C4-2B (cell line): Measurements from ENCODE around the gene PELO.

Source experiments
- H3K27ac ChIP-seq: fragments of 450-650 bp; 2 replicates; pipeline ENCODE4 v1.5.1; 2017
- ZFX ChIP-seq: fragments of 450-650 bp; IDR thresholded peaks from 2 replicates; pipeline ENCODE4 v1.6.1; 2017
- TF ChIP-seq, protein P1 (sequence below): fragments of 450-650 bp; conservative IDR thresholded peaks from 2 replicates; pipeline ENCODE4 v1.5.1; 2017; ENCODE audit warnings: mild to moderate bottlenecking

PELO gene

DNA sequence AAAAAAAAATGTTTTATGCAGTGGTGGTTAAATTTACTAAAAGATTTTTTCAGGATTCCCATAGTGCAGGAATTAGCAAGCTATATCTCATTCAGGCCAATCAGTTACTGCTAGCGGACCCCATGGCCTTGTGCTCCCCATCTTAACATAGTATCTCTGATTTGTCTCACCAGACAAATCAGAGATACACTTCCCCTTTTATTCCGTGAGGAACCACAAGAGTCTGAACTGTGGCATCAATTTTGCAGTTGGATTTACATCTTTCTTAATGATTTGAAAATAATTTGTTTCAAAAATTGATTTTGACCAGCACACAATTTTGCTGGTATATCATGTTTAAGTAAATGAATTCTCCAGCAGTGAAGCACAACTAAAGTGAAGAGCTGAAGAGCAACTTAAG is 17.9 kb downstream of the PELO start:
- no peak overlapping the region for H3K27ac ChIP-seq
- no peak for TF ChIP-seq ZFX
- TF ChIP-seq, protein P1, sequence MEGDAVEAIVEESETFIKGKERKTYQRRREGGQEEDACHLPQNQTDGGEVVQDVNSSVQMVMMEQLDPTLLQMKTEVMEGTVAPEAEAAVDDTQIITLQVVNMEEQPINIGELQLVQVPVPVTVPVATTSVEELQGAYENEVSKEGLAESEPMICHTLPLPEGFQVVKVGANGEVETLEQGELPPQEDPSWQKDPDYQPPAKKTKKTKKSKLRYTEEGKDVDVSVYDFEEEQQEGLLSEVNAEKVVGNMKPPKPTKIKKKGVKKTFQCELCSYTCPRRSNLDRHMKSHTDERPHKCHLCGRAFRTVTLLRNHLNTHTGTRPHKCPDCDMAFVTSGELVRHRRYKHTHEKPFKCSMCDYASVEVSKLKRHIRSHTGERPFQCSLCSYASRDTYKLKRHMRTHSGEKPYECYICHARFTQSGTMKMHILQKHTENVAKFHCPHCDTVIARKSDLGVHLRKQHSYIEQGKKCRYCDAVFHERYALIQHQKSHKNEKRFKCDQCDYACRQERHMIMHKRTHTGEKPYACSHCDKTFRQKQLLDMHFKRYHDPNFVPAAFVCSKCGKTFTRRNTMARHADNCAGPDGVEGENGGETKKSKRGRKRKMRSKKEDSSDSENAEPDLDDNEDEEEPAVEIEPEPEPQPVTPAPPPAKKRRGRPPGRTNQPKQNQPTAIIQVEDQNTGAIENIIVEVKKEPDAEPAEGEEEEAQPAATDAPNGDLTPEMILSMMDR, result no peak

DNA sequence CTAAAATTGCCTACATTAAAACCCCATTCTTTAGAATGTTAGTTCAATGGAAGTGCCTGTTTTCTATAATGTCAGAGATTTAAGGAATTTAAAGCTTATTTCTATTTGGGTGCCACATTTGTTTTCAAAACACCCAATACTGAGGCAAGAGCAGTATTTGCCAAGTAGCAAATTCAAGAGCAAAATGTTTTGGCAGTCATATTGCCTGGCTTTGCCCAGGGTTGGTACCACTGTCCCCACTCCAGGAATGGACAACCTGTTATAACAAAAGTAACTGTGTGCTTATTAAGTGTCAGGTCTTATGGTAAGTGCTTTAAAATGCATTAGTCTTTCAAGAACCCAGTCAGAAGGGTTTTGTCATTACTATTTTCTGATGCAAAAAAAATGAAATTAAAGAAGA is 19.3 kb downstream of the PELO start:
- no peak overlapping the region for H3K27ac ChIP-seq
- no peak for TF ChIP-seq ZFX
- TF ChIP-seq, protein P1, result no peak

DNA sequence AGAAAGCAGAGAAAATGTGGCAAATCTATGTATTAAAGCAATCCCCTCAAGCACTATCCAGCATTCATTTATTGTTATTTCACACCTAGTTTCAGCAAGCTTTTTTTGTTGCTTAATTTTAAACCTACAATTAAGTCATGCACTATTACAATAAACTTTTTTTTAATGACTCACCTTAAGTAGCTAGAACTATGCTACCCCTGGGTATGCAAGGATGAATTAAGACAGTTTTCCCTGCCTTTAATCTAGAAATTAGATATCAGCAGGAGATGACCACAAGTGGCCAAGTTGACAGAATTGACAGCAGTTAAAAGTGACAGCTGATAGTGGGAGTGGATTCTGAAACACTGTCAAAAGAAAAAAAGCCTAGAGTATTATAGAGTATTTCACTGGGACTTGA is 20.0 kb downstream of the PELO start:
- TF ChIP-seq, protein P1, result no peak
- TF ChIP-seq ZFX, result no peak

DNA sequence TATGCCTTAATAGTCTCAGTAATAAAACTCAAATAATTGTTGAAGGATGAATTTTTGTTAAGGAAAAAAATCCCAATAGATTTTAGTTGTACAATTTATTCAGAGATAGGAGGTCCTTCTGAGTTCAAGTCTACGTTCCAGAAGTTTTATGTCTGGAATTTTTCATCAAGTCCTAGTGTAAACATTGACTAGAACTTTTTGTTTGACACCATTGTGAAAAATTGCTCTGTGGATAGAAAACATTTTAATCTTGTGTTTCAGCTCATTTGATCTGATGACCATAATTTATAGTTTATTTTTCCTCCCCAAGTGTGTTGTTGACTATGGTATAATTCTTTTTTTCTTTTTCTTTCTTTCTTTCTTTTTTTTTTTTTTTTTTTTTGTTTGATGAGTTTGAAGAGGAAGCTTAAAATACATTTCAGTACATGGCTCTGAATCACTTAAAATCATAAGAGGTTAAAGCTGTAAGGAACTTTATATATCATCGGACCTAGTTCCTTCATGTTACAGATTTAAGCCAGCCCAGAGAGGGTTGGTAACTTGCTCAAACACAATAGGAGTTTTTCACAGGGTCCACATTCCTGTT is 20.7 kb downstream of the PELO start:
- no peak overlapping the region for H3K27ac ChIP-seq
- no peak for TF ChIP-seq ZFX
- TF ChIP-seq, protein P1, result no peak

More for the DNA sequence above, 20.0 kb downstream of the PELO start:
- no peak overlapping the region for H3K27ac ChIP-seq

DNA sequence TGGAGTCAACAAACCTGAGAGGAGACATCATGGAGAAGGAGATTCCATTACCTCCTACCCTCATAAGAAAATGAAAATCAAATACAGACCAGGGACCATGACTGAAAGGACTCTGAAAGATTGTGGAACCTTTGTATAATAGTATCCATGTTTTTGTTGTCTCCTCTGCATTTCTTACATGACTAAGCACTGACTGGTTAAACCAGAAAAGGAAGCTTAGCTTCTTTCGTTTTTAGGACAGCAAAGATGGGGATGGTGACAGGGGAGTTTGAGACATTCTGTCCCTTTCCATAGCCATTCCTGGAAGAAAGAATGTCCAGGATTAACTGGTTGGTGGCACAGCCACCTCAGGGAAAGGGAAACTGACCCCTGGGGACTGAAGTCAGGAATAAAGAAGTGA is 22.2 kb downstream of the PELO start:
- TF ChIP-seq, protein P1, result no peak
- no peak for TF ChIP-seq ZFX
- H3K27ac ChIP-seq, result no peak overlapping the region

DNA sequence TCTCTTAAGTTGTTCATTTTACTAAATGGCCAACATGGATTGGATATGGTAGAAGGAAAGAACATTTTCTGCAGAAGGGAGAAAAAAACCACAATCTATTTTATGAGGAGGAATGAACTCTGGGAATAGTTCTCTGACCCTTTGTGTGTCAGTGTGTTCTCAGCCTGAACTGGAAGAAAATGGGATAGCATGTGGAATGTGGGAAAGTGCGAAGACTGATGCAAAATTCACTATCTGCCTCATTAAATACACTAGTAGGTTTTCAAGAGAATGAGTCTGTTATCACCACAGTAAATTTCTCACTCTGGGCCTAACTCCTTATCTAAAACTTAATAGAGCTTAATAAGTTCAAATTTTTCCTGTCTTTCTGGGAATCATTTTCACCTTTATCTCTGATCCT is 22.7 kb downstream of the PELO start:
- TF ChIP-seq ZFX, result no peak

DNA sequence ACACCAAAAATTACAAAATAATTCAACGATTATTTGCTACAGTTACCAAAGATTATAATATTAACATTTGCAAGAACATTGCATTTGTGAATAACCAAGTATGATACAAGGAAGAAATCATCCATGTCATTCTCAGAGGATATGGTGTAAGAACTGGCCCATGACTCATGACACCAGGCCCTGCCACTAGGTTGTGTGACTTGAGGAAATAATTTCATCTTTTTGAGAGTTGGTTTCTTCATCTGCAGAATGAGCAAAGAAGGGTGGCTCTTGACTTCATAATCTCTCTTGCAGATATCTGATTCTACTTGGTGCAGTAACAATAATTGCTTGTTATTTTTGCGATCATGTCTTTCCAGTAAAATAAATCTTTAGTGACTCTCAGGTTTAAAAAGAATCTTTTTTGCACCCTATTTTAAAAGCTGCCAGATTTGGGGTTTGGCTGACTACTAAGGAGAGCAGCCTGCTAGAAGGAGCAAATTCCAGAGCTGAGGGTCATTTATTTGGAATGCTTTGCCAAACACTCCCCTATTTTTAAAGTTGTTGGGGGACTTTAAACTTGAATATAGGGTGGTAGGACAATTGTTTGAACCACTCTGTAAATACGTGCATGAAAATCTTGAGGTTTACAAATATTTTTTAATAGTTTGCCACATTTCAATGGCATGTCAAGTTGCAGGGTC is 23.5 kb downstream of the PELO start:
- no peak for TF ChIP-seq ZFX
- TF ChIP-seq, protein P1, result no peak
- no peak overlapping the region for H3K27ac ChIP-seq

More for the DNA sequence above, 22.7 kb downstream of the PELO start:
- H3K27ac ChIP-seq, result no peak overlapping the region
